A673 (cell line): ENCODE results near the gene NPBWR2. TPM values are rescaled to one million over a fixed set of nuclear protein-coding genes. Genes with fewer than 3 reads are reported as not detected.
A peak's percentile ranks its signal among the peaks of the same experiment; 100 is the strongest.

Experiments used
- BruUV-seq: library from RNA; stranded (reverse); fragments of 400-500 nt; replicated peaks from 2 replicates; lab custom pipeline; 2021; lab: Mats Ljungman, UMichigan
- CTCF ChIA-PET: fragments of 300-600 bp; sonication (Branson Sonifier 250); formaldehyde crosslinking; loops from one replicate; lab custom pipeline; 2022; ENCODE audit warnings: antibody characterized with exemption; lab: Charles Lee
- POLR2A ChIA-PET: fragments of 300-600 bp; sonication (Branson Sonifier 250); formaldehyde crosslinking; loops from one replicate; lab custom pipeline; 2022; ENCODE audit warnings: antibody characterized with exemption; ENCODE audit not compliant: low non-redundant PET; lab: Charles Lee
- DNase-seq: peaks from one replicate; pipeline ENCODE4 v3.0.0-alpha.2; 2015; ENCODE audit warnings: low spot score
- H3K27ac ChIP-seq: fragments of 200-600 bp; sonication (generic); 2 replicates; pipeline ENCODE4 v1.5.1; 2016; ENCODE audit warnings: mixed run types, low read depth, mild to moderate bottlenecking, mixed read lengths, antibody characterized with exemption, low read length; ENCODE audit not compliant: poor library complexity, severe bottlenecking
- H3K27me3 ChIP-seq: fragments of 200-600 bp; sonication (generic); replicated peaks from 2 replicates; pipeline ENCODE4 v1.6.1; 2017; ENCODE audit warnings: mixed run types, low read depth, mild to moderate bottlenecking, mixed read lengths, antibody characterized with exemption, low read length; ENCODE audit not compliant: insufficient read depth, poor library complexity
- H3K36me3 ChIP-seq: fragments of 200-600 bp; sonication (generic); 2 replicates; pipeline ENCODE4 v1.6.1; 2016; ENCODE audit warnings: mixed run types, mild to moderate bottlenecking, mixed read lengths, antibody characterized with exemption, low read length; ENCODE audit not compliant: insufficient read depth, poor library complexity, severe bottlenecking
- H3K4me1 ChIP-seq: fragments of 200-600 bp; sonication (generic); 2 replicates; pipeline ENCODE4 v1.6.1; 2017; ENCODE audit warnings: mixed run types, mild to moderate bottlenecking, mixed read lengths, antibody characterized with exemption, low read length; ENCODE audit not compliant: insufficient read depth, poor library complexity, severe bottlenecking
- H3K4me3 ChIP-seq: fragments of 200-600 bp; sonication (generic); 2 replicates; pipeline ENCODE4 v1.5.1; 2016; ENCODE audit warnings: low read depth, mixed run types, mild to moderate bottlenecking, mixed read lengths, low read length; ENCODE audit not compliant: poor library complexity, severe bottlenecking
- H3K9me3 ChIP-seq: fragments of 200-600 bp; sonication (generic); 2 replicates; pipeline ENCODE4 v1.6.1; 2016; ENCODE audit warnings: mixed run types, low read depth, mild to moderate bottlenecking, mixed read lengths, antibody characterized with exemption, low read length; ENCODE audit not compliant: poor library complexity, severe bottlenecking
- CTCF ChIP-seq: fragments of 300-800, 200-600 bp; sonication (generic); conservative IDR thresholded peaks from 2 replicates; pipeline ENCODE4 v1.5.1; 2017; ENCODE audit warnings: low read depth, mild to moderate bottlenecking, antibody characterized with exemption, low read length, moderate library complexity, mixed read lengths
- EZH2 ChIP-seq: fragments of 200-600 bp; sonication (generic); IDR thresholded peaks from 2 replicates; pipeline ENCODE4 v1.6.1; 2017; ENCODE audit warnings: borderline replicate concordance, low read depth, mild to moderate bottlenecking, mixed read lengths, antibody characterized with exemption, low read length; ENCODE audit not compliant: poor library complexity, severe bottlenecking
- intact Hi-C: fragments of 100-400 bp; cut with micrococcal nuclease; formaldehyde crosslinking; loops from one replicate; pipeline ENCODE4 v1.10.0; 2022; ENCODE audit not compliant: unreplicated experiment
- total RNA-seq: library from RNA; stranded (reverse); gene quantifications from 2 replicates; pipeline ENCODE4 v1.2.3, GENCODE V29; 2021

NPBWR2 gene
- total RNA-seq, 1 experiment from 2014 or later = not detected

DNA sequence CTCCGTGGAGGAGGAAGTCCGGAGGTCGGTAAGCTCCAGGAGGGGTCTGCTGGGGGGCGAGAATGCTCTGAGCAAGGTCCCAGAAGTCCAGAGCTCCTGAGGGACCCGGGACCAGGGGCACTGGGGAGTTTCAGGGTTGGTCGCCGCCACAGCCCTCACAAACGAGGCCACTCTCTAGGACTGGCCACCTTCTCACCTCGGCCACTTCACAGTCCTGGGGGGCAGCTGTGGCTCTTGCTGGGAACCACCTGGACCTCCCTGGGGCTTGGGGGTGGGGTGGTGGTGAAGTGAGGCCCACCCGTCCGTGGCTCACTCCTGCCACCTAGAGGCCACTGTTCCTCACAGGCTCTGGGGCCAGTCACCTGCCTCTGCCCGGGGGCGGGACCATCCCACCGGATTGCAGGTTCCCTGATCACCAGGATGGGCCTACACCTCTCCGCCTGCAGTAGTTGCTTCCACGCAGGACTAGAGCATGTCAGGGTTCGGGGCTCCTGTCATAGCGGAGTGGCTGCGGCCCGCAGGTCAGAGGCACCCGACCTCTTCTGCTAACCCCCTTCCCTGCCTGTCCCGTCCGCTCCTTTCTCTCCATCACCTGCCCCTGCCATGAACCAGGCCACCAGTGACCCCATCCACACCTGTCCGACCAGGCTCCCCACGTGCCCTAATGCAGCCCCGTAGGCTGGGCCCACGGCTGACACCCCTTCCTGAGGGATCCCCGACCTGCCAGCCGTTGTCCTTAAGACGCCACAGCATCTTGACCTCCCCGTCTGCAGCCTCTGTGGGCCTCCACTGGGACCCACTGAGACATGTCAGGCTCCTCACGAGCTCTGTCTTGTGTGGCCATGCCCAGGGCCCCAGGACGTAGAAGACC lies 49.5 kb downstream of the NPBWR2 start:
- TF ChIP-seq EZH2 (no peak), CTCF (peak; percentile 90)
- no TSS peak for BruUV-seq
- ChIA-PET POLR2A (no interaction called here), CTCF (interaction anchor here (0.8 to 1.0 kb wide), 2 partner anchors 11 to 77 kb away, joined by 3 read pairs; no protein-coding TSS in a partner anchor)
- peaks cover 12% of the 10 kb centered on the region for H3K4me1 ChIP-seq
- no peaks in the 10 kb centered on the region for H3K9me3 ChIP-seq
- peak; percentile 73 for DNase-seq
- H3K4me3 ChIP-seq = no peak overlapping the region
- H3K36me3 ChIP-seq = no peaks in the 10 kb centered on the region
- intact Hi-C loops = no loop called here
- no peak overlapping the region for H3K27ac ChIP-seq
- no peaks in the 10 kb centered on the region for H3K27me3 ChIP-seq

- Histone ChIP-seq H3K9me3 (no peaks in the 10 kb centered on the region), H3K36me3 (no peaks in the 10 kb centered on the region), H3K27ac (no peak overlapping the region), H3K27me3 (no peaks in the 10 kb centered on the region), H3K4me1 (peaks cover 5% of the 10 kb centered on the region), H3K4me3 (no peak overlapping the region)
- no TSS peak for BruUV-seq
- no peak for DNase-seq
- TF ChIP-seq EZH2 = no peak
- TF ChIP-seq CTCF = no peak
- intact Hi-C loops = no loop called here
- CTCF ChIA-PET = interaction anchor here (0.8 to 1.0 kb wide), 2 partner anchors 10 to 77 kb away, joined by 3 read pairs; no protein-coding TSS in a partner anchor
- POLR2A ChIA-PET = no interaction called here
Measured at GRCh38 chr20:64056889-64057627, 50.3 kb downstream of the NPBWR2 start.

GRCh38 chr20:64056639-64056888 lies 50.8 kb downstream of the NPBWR2 start:
- H3K4me3 ChIP-seq = no peak overlapping the region
- no TSS peak for BruUV-seq
- intact Hi-C loops = no loop called here
- H3K9me3 ChIP-seq = no peaks in the 10 kb centered on the region
- peaks cover 5% of the 10 kb centered on the region for H3K4me1 ChIP-seq
- POLR2A ChIA-PET = no interaction called here
- H3K36me3 ChIP-seq = no peaks in the 10 kb centered on the region
- DNase-seq = no peak
- no peak overlapping the region for H3K27ac ChIP-seq
- no peaks in the 10 kb centered on the region for H3K27me3 ChIP-seq
- CTCF ChIA-PET = no interaction called here
- no peak for TF ChIP-seq CTCF
- no peak for TF ChIP-seq EZH2
